GF-D8 (cell line): ENCODE data around the gene DPYSL5.
"Not testable (repeated sequence)": the region's sequence is repeated elsewhere in the genome, so short reads cannot be mapped to it uniquely, and the experiment has no call there.

Experiments used
- DNase-seq: peaks from one replicate; lab custom pipeline; 2025; lab: John Stamatoyannopoulos, UW

Gene DPYSL5, protein sequence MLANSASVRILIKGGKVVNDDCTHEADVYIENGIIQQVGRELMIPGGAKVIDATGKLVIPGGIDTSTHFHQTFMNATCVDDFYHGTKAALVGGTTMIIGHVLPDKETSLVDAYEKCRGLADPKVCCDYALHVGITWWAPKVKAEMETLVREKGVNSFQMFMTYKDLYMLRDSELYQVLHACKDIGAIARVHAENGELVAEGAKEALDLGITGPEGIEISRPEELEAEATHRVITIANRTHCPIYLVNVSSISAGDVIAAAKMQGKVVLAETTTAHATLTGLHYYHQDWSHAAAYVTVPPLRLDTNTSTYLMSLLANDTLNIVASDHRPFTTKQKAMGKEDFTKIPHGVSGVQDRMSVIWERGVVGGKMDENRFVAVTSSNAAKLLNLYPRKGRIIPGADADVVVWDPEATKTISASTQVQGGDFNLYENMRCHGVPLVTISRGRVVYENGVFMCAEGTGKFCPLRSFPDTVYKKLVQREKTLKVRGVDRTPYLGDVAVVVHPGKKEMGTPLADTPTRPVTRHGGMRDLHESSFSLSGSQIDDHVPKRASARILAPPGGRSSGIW

DNA sequence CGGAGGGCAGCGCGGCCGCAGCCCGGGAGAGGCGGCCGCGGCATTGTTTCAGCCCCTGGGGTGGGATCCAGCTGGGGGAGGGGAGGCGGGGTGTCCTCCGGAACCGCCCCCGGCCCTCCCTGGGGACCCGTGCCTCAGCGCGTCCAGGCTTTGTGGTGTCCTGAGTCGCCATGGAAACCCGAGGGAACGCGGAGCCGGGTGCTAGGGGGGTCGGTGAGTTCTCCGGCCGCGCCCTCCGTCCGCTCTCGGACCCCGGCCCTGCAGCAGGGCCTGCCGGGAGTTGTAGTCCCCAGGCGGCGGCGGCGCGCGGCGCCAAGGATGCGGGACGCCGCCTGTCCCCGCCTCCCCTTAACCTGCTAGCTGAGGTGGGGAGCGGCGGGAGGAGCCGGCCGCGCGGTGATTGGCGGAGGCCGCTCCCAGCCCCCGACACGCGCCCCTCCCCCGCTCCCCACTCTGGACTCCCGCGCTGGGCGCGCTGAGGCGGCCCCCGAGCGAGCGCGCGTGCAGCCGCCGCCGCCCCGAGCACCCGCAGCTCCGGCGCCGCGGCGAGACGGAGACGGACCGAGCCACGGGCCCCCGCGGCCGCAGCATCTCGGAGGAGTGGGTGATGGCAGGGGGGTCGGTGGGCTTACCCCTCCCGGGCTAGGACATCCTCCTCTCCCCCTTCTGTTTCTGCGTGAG is at the start of gene DPYSL5:
Gene DPYSL5 (plus strand): TSS at position 478 of the 681 bp plus-strand sequence. CDS start 50,368 bp downstream, outside the sequence.
- DNase-seq: no peak

GRCh38 chr2:26801328-26801727 is 46.6 kb upstream of the DPYSL5 start:
- DNase-seq: no peak

DNA sequence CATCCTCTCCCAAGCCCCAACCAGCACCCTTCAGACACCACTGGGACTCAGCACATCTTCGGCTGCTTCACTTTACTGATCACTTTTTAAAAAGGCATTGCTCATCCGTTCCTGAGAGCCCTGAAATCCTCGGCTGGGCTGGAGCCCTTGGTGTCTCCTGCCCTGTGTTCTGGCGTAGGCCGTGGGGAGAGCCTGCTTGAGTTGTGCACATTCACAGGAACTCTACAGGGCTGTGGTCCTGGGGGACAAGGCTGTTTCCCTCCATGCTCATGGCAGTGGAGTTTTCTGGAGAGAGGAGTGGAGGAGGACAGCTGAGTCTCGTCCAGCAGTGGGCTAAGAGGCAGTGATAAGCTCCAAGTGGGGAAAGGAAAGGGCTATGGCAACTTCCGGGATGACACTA is 46.1 kb upstream of the DPYSL5 start:
- no peak for DNase-seq

GRCh38 chr2:26805241-26805676 is 42.7 kb upstream of the DPYSL5 start:
- no peak for DNase-seq

DNA sequence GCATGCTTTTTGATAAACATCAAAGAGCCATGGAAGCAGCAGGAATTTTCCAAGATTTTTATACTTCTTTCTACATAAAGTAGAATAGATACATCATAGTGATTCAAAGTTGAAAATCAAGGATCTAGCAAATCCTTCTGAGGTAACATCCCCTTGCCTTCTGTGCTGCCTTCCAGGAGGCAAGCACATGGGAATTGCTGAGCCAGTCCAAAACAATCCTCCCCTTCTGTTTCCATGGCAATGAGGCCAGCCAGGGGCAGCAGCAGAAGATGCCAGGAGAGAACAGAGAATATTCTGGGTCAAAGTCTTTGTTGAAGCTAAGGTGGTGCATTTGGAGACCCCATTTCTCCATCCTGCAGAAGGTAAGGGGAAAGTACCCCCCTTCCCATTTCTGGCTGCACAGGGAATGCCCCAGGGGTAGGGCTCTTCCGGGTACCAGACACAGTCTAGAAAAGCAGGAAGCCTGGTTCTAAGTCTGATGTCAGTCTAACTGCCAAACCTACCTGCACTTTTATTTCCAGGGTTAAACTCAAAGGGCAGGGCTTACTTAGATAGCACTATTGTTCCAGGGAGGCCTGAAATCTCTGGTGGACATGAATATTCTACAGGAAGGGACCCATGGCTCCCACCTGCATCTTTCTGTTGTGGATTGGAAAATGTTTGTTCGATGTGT is 40.0 kb upstream of the DPYSL5 start:
- DNase-seq: no peak

DNA sequence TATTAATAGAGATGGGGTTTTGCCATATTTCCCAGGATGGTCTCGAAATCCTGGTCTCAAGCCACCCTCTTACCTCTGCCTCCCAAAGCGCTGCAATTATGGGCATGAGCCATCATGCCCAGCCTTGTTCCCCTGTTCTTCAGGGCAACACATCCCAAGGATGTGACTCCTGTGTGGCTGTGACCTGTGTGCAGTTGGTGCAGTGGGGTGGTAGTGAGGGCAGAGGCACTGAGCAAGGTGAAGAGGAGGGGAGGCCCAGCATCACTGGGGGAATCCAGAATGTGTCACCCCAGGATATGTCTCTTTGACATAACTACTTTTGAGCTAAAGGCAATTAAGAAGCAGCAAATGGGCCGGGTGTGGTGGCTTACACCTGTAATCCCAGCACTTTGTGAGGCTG is 38.7 kb upstream of the DPYSL5 start:
- DNase-seq: no peak

DNA sequence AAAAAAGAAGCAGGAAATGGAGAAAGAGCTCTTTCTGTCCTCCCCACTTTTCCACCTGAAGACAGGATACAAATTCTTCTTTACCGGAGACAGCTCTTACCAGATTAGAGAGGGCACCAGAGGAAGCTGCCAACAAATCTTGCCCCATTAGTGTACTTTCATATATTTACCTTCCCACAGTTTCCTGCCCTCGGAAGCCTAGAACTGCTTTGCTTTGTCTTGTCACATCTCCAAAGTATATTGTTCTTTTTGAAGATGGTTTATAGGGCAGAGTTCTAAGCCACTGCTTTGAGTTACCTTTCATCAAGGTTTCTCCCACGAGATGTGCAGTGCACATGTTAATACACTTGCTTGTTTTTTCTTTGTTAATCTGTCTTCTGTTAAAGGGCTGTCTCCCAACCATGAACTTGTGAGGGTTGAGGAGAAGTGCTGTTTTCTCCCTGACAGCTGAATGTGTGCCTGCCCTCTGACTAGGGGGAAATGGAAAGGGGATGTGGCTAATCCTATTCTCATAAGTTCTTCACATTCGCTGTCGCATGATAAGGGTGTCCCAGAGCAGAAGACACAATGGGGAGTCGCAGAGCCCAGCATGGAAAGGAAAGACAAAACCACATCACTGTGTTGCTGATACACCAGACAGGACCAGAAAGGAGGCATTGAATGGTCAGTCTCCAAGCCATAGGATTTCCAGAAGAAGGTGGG is 37.9 kb upstream of the DPYSL5 start:
- DNase-seq: peak; percentile 49

DNA sequence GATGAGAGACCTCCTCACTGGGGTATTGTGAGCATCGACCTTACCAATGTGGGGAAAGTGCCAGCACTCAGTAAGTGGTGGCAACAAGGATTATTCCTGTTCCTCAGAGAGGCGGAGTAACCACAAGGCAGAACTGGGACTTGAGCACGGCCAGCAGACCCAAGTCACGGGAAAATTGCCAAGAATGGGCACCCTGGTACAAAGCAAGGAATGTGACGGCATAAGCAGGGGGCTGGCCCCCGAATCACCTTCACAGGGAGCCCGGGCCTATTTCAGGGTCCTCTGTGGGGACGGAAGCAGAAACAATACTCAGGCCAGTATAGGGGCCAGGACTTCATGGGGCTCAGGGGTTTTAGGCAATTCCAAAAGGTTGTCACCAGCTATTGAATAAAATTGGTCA is 36.7 kb upstream of the DPYSL5 start:
- DNase-seq: no peak

- no peak for DNase-seq
These were observed 35.9 kb upstream of the DPYSL5 start for GRCh38 chr2:26811791-26812694.

GRCh38 chr2:26812731-26813130 is 35.2 kb upstream of the DPYSL5 start:
- no peak for DNase-seq

GRCh38 chr2:26814072-26814765 is 33.7 kb upstream of the DPYSL5 start:
- DNase-seq: not testable (repeated sequence)

GRCh38 chr2:26816893-26817292 is 31.0 kb upstream of the DPYSL5 start:
- no peak for DNase-seq

DNA sequence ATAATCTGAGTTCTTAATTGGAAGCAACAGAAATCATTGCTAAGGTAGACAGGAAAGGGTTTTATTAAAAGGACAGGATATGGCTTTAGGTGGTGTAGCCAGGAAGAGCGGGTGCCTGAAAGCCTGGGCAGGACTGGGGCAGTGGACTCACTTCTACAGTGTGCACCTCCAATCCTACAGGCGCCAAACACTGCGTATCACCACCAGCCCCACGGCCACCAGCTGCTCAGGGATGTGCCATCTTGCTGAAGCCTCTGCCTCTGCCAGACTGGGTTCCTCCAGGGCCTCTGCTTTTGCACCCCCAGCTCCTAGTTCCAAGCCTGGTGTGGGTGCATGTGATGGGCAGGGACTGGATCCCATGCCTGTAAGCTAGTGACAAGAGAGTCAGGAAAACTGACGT is 29.7 kb upstream of the DPYSL5 start:
- DNase-seq: no peak

GRCh38 chr2:26818972-26819371 is 29.0 kb upstream of the DPYSL5 start:
- no peak for DNase-seq

DNA sequence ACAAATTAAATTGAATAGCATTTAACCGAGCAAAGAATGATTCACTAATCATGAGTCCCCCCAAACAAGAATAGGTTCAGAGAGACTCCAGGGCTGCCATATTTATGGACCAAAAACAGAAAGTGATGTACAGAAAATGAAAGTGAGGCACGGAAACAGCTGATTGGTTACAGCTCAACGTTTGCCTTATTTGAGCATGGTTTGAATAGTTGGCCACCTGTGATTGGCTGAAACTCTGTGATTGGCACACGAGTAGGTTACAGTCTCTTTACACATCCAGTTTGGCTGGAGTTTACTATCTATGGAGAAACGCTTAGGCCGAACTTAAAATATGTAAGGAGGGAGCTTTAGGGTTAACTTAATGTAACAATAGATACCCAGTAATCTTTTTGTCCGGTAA is 27.0 kb upstream of the DPYSL5 start:
- no peak for DNase-seq

DNA sequence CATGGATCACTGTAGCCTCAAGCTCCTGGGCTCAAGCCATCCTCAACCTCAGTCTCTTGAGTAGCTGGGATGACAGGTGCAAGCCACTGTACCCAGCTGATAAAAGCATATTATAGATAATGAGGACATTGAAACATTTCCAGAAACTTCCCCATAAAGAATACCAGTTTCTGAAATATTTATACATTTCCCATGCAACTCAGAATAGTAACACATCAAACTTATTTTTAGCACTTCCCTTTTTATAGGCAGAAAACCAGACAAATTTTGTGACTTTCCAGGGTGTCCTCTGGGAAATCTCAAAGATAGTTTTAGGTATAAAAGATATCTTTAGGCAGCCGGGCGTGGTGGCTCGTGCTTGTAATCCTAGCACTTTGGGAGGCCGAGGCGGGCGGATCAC is 25.1 kb upstream of the DPYSL5 start:
- no peak for DNase-seq

DNA sequence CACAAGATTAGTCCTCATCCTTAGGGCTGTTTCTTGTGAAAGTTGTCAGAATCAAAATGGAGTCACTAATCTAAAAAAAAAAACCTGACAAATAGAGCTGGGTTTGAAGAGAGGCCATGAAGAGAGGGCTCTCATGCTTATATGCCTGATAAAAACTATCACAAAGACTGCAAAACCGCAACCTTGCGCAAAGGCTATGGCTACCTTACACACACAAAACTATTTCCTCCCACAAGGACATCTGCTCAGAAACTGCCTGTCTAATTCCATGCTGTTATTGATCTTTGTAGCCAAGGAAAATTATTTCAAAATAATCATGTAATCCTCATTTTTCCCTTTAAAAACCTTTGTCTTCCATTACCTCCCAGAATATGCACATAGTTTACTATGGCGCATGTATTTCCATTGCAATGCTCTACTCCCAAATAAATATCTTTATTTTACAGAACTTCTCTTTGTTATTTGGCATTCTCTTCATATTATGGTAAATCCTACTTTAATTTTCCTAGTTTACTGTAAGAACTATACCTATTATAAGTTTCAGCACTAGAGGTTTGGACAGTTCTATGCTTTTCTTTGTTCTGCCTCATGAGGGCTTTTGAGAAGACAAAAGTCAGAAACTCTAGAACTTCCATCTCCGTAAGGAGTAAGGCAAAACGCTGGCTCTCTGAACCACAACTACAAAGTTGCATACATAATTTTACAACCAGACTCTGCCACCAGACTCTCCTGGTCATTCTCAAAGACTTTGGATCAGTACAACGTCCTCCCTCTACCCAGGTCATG is 9.6 kb upstream of the DPYSL5 start:
- DNase-seq: peak; percentile 89

DNA sequence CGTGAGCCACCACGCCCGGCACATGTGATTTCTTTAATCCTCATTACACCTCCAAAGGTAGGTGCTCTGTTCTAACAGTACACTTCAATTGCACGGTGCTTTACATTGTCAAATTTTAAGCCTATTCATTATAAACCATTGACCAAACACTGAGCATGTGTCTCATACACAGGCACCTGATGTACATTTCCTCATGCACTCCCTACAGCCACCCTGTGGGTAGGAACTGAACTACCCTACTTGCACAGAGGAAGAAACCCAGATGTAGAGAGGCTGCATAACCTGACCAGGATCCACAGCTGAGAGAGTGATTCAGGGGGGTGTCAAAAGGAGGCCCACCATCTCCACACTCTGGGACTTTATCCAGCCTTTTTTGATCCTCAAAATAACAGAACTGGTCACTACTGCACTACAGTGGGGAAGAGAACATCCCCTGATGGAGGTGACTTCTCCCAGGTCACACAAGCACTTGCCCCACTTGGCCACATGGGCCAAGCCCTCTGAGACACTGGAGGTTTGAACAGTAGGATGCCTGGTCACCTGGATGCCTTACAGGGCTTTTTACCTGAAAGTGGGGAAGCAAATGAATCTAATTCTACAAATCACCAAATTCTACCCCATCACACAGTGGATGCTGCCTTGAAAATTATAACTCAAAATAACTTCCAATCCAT is 6.9 kb upstream of the DPYSL5 start:
- DNase-seq: peak; percentile 17

- no peak for DNase-seq
These were observed 4.9 kb upstream of the DPYSL5 start for GRCh38 chr2:26843041-26843440.
